Hepatocyte (in vitro differentiated cells): Measurements from ENCODE around the gene GPC3.

Experiments used
- CTCF ChIP-seq: fragments of 200-600 bp; sonication (generic); IDR thresholded peaks from 2 replicates; pipeline ENCODE4 v1.5.1; 2016; ENCODE audit warnings: antibody characterized with exemption, mild to moderate bottlenecking; ENCODE audit not compliant: poor library complexity
- EZH2 ChIP-seq: fragments of 200-600 bp; sonication (generic); IDR thresholded peaks from 2 replicates; pipeline ENCODE4 v1.6.1; 2016; ENCODE audit warnings: antibody characterized with exemption, mild to moderate bottlenecking, borderline replicate concordance
- EZH2phosphoT487 ChIP-seq: fragments of 200-600 bp; sonication (generic); IDR thresholded peaks from one replicate; pipeline ENCODE4 v1.6.1; 2018; ENCODE audit warnings: antibody characterized with exemption, mild to moderate bottlenecking, low read depth, moderate library complexity; ENCODE audit not compliant: unreplicated experiment, severe bottlenecking

- TF ChIP-seq CTCF (no peak), EZH2phosphoT487 (no peak), EZH2 (no peak)
These were observed 32.3 kb downstream of the GPC3 start for GRCh38 chrX:133953078-133953477.
